Measurements from ENCODE around the gene HK2. TPM values are rescaled to one million over a fixed set of nuclear protein-coding genes. Genes with fewer than 3 reads are reported as not detected.

The HK2 gene
- total RNA-seq, 1 donor from 2014 or later: 77.1 TPM

DNA sequence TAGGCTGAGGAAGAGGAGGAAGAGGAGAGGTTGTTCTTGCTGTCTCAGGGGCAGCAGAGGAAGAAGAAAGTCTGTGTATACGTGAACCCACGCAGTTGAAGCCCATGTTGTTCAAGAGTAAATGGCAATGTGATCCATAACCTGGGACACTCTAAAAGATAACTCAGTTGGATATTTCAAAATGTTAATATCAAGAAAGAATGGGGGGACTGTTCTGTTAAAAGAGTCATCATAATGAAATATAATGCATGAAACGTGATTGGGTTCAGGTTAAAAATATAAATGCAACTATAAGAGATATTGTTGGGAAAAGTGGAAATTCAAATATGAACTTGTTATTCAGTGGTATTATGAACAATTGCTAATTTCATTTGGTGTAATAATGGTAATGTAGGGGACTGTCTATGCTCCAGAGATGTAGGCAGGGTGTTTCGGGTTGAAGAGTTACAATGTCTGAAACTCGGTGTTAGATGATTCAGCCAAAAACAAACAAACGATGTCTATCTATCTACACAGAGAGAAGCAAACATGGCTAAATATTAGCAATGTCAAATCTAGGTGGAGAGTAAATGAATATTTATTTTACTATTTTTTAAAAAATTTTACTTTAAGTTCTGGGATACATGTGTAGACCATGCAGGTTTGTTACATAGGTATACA lies 103.4 kb downstream of the HK2 start:
- no peaks in the 10 kb centered on the region for H3K4me1 ChIP-seq
- H3K27me3 ChIP-seq: no peaks in the 10 kb centered on the region
- DNase-seq (no peak), ATAC-seq (no peak)
- TF ChIP-seq, protein P1, sequence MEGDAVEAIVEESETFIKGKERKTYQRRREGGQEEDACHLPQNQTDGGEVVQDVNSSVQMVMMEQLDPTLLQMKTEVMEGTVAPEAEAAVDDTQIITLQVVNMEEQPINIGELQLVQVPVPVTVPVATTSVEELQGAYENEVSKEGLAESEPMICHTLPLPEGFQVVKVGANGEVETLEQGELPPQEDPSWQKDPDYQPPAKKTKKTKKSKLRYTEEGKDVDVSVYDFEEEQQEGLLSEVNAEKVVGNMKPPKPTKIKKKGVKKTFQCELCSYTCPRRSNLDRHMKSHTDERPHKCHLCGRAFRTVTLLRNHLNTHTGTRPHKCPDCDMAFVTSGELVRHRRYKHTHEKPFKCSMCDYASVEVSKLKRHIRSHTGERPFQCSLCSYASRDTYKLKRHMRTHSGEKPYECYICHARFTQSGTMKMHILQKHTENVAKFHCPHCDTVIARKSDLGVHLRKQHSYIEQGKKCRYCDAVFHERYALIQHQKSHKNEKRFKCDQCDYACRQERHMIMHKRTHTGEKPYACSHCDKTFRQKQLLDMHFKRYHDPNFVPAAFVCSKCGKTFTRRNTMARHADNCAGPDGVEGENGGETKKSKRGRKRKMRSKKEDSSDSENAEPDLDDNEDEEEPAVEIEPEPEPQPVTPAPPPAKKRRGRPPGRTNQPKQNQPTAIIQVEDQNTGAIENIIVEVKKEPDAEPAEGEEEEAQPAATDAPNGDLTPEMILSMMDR (IDR thresholded peaks at IDR 0.05): no peak
- H3K9me3 ChIP-seq: no peaks in the 10 kb centered on the region
- H3K36me3 ChIP-seq: no peaks in the 10 kb centered on the region
- intact Hi-C loops (cut with DNase I): no loop called here
- no peak overlapping the region for H3K27ac ChIP-seq
- H3K4me3 ChIP-seq: no peak overlapping the region

DNA sequence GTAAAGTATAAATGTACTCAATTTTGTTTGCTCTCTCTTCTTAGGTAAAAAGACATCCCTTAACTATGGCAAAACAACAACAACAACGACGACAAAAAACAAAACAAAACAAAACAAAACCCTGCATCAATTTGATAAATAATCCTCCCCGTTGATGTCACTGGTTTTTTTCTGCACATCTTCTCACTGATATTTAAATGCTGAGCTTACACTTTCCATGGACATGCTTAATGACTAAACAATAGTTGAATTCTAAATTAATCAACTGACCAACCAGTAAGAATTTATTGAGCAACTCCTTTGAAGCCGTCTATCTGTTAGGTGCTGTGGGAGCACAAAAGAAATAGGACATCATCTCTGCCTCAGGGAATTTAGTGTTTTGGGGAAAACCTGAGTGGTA lies 104.3 kb downstream of the HK2 start:
- ATAC-seq (no peak), DNase-seq (no peak)
- Histone ChIP-seq H3K9me3 (no peaks in the 10 kb centered on the region), H3K4me3 (no peak overlapping the region), H3K27ac (no peak overlapping the region), H3K36me3 (no peaks in the 10 kb centered on the region), H3K27me3 (no peaks in the 10 kb centered on the region), H3K4me1 (no peaks in the 10 kb centered on the region)
- intact Hi-C loops (cut with DNase I): no loop called here
- TF ChIP-seq, protein P1 (IDR thresholded peaks at IDR 0.05): no peak

DNA sequence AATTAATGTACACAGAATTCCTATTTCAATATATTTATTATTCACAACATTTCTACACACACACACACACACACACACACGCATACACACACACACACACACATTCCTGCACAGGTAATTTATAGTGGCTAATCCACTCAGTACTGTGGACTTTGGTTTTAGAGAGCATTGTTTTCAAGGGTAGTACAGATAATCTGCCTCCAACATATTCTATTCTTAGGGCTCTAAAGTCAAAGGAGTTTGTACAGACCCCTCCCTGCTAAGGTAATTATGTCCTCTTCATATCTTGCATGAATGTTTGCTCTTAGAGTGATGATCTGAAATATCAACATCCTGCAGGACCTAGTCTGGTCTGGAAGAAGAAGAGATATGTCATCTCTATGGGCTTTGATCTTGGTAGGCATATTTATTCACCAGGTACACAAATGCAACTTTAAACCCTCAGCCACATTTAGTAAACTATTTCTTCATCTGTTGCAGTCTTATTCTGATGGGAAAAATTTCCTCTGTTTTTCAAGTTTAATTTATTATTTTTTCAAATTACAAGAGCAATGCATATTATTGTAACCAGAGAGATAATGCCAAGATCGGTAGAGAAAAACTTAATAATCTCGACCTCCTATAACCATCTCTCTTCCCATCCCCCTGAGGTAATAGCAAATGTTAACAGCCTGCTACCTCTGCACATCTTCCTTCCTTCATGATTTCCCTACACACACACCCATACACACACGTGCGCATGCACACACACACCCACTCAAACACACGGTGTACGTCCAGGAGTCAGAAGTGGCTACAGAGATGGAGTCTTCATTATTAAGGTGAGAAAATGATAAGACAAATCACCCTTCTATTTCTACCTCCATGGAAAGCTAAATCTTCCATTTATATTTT lies 106.2 kb downstream of the HK2 start:
- no peaks in the 10 kb centered on the region for H3K36me3 ChIP-seq
- intact Hi-C loops (cut with DNase I): no loop called here
- TF ChIP-seq, protein P1 (IDR thresholded peaks at IDR 0.05): no peak
- no peak overlapping the region for H3K27ac ChIP-seq
- H3K4me1 ChIP-seq: no peaks in the 10 kb centered on the region
- no peak overlapping the region for H3K4me3 ChIP-seq
- DNase-seq (no peak), ATAC-seq (no peak)
- H3K27me3 ChIP-seq: no peaks in the 10 kb centered on the region
- no peaks in the 10 kb centered on the region for H3K9me3 ChIP-seq

DNA sequence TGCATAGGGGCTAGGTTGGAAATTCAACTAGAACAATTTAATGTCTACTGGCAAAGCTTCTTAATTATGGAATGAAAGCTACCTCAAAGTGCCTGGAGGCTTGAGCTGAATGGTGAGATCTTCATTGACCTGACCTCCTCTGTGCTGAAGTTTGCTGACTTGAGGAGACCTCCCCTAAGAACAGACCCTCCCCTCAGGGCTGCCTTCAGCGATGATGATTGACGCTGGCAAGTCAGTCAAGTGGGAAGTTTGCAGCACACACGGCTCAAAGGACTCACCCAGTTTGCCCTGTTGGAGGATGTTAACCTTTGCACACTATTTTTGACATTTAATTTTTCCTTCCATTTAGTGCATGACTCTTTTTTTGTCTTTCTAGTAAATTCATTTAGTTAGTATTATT lies 107.4 kb downstream of the HK2 start:
- DNase-seq (no peak), ATAC-seq (no peak)
- H3K27me3 ChIP-seq: no peaks in the 10 kb centered on the region
- intact Hi-C loops (cut with DNase I): no loop called here
- no peaks in the 10 kb centered on the region for H3K4me1 ChIP-seq
- no peak overlapping the region for H3K27ac ChIP-seq
- H3K9me3 ChIP-seq: no peaks in the 10 kb centered on the region
- no peaks in the 10 kb centered on the region for H3K36me3 ChIP-seq
- TF ChIP-seq, protein P1 (IDR thresholded peaks at IDR 0.05): no peak
- no peak overlapping the region for H3K4me3 ChIP-seq

DNA sequence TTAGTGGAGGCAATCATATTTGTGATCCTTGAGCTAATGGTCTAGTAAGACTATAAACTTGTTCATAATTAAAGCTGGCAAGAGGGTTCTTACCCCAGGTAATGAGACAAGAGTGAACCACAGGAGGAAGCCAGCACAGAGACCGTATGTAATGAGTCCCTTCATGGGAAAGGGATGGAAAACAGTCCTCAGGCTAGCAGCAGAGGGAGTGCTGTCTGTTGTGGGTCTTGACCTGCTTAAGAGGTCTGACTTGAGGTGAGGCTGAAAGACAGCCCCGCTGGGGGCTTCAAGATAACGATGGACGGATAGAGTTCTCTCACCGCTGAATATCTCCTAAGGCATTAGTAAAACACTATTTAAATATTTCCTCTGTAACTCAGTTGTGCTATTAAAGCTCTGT lies 108.3 kb downstream of the HK2 start:
- ATAC-seq (no peak), DNase-seq (no peak)
- no peaks in the 10 kb centered on the region for H3K9me3 ChIP-seq
- no peaks in the 10 kb centered on the region for H3K36me3 ChIP-seq
- H3K4me1 ChIP-seq: no peaks in the 10 kb centered on the region
- intact Hi-C loops (cut with DNase I): no loop called here
- TF ChIP-seq, protein P1 (IDR thresholded peaks at IDR 0.05): no peak
- no peak overlapping the region for H3K4me3 ChIP-seq
- H3K27ac ChIP-seq: no peak overlapping the region
- no peaks in the 10 kb centered on the region for H3K27me3 ChIP-seq

Other genes starting within 250 kb of the HK2 start
- gene M1AP, start 185.8 kb upstream of the HK2 start, total RNA-seq: 1.4 TPM
- gene SEMA4F, start 179.9 kb upstream of the HK2 start, total RNA-seq: 9.0 TPM
- gene POLE4, start 124.5 kb downstream of the HK2 start, total RNA-seq: 59.8 TPM